HG03571 (cell line): ENCODE measurements around the gene RBSN.
A peak's percentile ranks its signal among the peaks of the same experiment; 100 is the strongest.
"Not testable (repeated sequence)": the region's sequence is repeated elsewhere in the genome, so short reads cannot be mapped to it uniquely, and the experiment has no call there.

Experiments used
- ATAC-seq: cut with Tn5 transposase; IDR thresholded peaks from one replicate; pipeline ENCODE4 v1.9.1; 2021; ENCODE audit not compliant: unreplicated experiment

The RBSN gene

DNA sequence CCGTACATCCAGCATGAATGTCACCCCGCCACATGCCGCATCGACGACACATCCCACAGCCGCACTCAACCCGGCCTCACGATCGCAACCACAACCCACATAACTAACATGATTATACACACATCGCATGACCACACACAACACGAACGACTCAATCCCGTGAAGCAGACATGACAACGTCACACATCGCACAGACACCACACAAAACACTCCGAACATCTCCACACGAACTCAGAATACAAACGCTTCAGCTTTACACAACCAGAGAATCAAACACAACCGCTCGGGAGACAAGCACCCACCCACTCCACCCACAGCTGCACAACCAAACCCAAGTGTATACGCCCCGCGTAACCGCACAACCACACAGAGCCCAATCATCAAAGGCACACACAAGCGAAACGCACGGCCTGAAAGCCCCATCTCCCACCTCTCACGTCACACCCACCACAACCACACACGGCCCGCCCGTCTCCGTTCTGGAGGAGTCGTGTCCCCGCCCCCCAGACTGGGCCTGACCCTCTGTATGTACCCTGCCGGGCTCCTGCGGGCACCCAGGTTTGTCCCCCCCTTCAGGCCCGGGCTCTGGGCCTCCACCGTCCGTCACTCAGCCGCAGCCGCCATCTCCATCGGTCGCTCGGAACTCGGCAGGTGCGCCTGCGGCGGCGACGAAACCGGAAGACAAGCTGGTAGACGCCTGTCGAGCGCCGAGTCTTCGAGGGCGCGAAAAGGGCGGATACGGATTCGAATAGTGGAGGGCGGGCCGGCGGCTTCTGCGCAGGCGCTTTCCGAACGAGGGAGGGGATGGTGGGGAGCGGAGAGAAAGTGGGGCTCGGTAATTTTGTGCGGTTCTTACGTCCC lies at the start of gene RBSN:
RBSN (minus strand) TSS at position 646 of the 861 bp plus-strand sequence. CDS start 3,028 bp downstream, outside the sequence.
- peak; percentile 80 for ATAC-seq

DNA sequence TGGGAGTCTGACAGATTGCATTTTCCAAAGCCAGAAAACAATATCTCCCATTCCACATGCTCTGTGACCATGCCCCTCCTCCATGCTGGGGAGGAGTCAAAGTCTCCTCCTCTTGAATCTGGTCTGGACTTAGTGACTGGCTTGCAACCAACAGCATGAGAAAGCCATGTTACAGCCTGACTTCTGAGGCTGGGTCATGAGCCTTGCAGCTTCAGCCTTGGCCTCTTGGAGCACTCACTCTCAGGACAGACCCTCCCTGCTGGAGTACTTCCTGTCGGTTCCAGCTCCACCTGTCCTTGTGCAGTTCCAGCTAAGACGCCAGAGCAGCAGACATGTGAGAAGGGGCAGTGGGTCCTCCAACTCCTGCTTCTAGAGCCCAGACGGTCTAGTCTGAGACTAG lies 49.7 kb upstream of the RBSN start:
- ATAC-seq = no peak

DNA sequence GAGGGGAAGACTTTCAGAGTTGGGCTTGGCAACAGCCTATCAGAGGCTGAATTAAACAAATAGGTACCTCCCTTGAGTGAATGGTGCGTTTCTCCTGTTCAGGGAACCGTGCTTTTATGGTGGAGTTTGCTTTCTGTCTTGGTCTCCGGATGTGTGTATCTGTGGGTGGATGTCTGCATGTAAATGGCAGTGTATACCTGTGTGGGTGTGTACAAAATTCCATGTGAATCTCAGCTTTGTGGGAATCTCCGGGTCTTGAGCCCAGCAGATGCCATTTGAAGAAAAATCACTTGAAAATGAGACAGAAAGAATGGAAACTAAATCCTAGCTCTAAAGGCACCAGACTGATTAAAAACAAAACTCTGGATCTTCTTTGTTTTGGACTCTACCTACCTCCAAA lies 37.9 kb upstream of the RBSN start:
- not testable (repeated sequence) for ATAC-seq

DNA sequence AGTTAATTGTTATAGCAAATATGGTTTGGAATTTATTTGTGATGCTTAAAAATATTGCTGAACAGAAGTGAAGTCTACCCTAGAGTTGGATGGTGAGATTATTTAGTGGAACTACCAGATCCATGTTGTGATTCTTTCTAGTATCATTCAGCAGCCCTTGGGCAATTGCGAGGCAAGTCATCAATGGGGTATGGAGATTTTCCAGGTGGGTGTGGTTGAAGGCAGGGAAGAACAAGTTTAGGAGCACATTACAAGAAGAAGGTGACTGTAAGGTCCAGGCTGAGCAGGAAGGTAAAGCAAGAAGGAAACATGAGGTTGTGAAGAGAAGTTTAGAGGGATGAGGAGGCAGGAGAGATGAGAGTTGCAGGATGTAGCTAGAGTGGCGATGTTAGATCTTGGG lies 36.0 kb upstream of the RBSN start:
- not testable (repeated sequence) for ATAC-seq

DNA sequence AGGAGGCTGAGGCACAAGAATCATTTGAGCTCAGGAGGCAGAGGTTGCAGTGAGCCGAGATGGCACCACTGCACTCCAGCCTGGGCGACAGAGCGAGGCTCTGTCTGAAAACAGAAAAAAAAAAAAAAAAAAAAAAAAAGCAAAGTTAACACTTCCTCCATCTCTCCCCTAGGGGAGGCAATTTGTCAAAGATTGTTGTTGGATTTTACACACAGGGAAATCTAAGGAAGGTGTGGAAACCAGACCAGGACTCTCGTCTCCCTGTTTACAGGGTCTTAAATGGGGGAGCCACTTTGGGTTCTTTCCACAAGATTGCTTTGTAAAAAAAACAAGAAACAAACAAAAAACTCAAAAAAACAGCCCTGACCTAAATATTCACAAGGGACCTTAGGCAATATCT lies 29.5 kb upstream of the RBSN start:
- ATAC-seq = not testable (repeated sequence)

DNA sequence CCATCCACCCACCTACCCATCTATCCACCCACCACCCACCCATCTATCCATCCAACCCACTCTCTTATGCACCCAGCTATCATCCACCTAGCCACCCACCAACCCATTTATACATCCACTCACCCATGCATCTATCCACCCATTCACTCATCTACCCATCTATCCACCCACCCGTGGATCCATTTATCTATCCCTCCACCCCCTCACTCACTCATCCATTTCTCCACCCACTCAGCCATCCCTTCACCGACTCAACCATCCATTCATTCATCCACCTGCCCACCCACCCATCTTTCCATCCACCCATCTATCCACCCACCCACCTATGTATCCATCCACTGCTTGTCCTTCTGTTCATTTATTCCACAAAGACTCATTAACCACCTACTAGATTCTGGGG lies 28.0 kb upstream of the RBSN start:
- not testable (repeated sequence) for ATAC-seq

DNA sequence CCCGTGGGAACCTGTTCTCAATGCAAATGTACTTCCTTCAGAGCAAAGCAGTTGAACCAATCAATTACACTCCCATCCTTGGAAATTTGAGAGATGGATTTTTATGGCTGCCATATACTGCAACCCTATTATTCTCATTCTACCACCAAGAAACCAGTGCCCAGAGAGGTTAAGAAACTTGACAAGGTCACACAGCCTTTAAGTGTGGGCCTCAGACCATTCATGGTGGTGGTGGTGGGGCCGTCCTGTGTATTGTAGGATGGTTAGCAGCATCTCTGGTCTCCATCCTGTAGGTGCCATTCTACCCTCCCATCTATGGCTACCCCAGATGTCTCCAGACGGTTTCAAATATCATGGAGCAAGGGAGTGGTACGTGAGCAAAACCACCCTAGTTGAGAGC lies 23.4 kb upstream of the RBSN start:
- ATAC-seq = no peak

DNA sequence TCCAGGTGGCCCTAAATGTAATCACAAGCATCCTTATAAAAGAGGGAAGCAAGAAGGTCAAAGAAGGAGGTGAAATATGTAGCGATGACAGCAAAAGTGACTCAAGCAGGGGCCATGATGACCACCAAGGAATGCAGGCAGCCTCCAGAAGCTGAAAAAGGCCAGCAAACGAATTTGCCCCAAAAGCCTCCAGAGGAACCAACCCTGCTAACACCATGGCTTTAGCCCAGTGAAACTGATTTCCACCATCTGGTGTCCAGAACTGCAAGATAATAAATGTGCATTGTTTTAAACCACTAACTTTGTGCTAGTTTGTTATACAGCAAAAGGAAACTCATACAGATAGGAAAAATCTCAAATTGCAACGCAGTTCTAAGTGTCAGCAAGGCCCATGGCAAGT lies 23.0 kb upstream of the RBSN start:
- ATAC-seq = no peak

DNA sequence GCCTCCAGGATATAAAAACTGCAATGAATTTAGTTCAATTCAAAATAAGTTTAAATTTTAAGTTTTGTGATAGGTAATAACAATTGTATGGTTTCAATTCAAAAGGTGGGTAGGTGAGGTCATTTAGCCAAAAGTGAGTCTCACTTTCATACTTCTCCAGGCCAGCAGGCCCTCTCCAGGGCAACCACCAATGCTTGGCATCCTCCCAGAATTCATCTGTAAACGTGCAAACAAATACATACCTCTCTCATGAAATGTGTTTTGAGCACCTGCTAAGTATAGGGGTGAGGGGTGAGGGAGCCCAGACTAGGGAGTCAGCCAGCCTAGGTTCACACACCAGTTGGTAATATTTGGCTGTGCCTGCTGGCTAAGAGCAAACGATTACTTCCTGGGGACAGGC lies 22.0 kb upstream of the RBSN start:
- ATAC-seq = no peak

DNA sequence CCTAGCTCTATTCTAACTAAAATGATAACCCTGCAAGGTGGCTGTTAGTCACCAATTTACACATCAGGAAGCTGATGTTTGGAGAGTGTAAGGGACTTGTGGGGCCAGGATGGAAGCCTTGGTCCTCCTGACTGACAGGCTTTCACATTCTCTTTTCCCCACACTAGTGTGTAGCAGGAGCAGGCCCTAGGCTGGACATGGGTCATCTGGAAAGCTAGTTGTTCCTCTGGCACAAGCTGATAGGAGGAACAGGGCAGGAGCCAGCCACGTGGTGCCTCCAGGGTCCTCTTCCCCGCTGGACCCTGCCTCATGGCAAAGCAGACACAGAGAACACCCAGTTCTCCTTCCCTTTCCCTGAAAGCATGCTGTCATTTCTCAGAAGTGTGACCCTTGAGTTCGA lies 18.1 kb upstream of the RBSN start:
- no peak for ATAC-seq

DNA sequence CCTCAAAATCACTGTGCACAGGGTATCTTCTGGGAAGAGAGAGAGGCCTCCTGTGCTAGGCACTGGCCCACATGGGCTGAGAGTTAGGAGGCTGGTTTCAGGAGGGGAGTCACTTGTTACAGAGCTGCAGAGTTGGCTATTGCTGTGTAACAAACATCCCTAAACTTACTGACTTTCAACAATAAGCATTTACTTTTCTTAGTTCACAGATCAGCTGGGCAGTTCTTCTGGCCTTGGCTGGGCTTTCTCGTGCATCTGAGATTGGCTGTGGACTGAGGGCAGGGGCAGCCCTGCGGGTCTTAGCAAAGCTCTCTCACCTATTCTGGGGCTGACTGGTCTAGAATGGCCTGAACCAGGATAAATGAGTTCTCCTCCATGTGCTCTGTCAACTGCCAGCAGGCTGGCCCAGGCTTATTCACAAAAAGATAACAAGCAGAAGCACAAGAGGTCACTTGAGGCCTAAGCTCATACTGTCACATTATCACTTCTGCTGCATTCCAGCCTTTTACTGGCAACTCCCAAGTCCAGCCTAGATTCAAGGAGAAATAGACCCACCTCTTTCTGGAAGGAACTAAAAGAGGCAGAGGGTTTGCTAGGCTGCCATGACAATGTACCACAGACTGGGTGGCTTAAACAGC lies 17.2 kb upstream of the RBSN start:
- no peak for ATAC-seq

DNA sequence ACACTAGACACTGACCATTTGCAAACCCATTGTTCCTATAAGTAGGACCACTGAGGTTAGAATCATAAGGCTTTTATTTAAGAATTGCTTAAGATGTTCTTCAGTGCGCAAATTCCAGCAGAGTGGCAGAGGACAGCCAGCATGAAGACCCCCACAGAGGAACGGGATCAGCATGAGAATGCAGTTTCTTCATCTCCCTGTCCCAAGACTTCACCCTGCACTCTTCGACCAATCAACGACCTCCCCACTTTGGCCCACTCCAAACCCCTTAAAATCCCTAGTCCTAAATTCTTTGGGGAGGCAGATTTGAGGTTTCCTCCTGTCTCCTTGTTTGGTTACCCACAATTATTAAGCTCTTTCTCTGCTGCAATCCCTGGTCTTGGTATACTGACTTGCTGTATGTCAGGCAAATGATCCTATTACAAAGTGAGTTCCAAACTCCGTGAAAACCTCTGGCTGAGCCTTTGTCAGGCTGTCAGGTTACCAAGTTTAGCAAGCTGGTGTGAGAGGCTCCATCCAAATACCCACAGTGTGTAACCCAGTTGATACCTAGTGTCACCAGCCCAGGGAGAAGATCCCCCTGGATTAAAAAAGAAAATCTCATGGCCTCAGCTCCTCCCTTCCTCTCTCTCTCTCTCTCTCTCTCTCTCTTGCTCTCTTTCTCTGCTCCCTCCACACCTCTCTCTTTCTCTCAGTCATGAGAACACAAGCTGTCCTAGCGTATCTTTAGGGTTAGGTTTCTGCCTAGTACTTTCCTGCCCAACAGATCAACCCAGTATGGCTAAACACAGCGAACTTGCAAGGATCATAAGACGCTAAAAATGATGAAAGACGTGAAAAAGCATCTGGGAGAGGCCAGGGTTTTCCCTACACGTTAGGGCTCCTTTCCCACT lies 15.8 kb upstream of the RBSN start:
- ATAC-seq = no peak

DNA sequence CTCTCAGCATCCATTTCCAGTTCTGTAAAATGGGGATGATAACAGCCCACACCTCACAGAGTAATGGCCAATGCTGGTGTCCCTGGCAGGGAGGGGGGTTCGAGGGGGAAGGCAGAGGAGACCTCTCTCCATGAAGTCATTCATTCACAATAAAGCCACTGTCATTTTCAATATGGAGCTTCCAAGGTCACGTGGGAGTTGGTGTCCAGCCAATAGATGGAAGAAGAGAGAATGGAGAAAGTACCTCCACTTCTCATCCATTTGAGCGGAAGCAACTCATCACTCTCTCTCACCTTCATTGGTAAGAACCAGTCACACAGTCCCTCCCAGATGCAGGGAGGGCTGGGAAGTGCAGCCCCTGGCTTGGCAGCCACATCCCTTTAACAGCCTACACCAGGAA lies 14.9 kb upstream of the RBSN start:
- ATAC-seq = no peak

DNA sequence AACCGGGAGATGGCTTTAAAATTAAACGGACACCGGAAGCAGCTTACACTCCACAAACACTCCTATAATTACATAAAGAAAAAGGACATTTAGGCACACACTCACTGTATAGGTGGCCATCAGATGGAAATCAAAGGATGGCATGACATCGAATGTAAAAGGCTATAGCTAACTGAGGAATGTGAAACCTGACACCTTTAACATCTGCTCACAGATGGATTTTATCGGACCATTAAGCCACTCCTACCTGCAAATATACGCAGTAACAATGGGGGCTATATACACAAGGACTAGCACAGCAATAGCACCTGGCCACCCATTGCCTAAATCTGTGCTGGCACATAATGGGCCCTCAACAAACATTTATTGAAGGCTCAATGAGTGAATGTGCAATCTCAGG lies 14.5 kb upstream of the RBSN start:
- no peak for ATAC-seq

DNA sequence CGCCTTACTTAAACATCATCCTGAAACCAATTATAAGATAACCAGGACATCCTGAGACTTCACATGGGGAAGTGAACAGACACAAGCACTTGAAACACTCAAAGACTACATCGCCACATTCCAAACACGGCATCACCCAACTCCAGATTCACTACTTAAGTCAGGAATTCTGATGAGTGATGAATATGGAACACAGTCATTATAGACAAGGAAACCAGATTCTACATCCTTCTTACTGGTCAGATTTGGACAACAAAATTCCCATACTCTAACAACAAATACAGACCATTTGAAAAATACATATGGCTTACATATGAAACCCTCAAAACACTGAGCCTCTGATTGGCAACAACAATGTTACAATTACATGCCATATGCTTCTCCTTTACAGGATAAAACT lies 13.1 kb upstream of the RBSN start:
- ATAC-seq = no peak

DNA sequence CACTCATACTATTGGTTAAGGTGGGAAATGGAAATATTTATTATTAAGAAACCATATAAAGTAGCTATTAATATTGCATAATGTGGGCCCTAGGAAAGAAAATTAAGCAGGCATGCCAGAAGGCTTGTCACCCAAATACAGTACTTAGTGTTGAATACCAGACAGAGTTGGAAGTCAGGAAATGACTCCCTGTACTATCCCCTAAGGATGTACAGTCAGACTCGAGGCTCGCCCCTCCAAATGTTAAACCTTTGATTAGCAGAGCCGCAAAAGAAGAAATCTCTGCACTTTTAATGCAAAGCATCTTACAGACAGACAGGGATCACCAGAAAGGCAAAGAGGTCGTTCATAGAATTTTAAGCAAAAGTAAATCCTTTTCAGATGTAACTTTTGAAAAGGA lies 11.3 kb upstream of the RBSN start:
- ATAC-seq = no peak

DNA sequence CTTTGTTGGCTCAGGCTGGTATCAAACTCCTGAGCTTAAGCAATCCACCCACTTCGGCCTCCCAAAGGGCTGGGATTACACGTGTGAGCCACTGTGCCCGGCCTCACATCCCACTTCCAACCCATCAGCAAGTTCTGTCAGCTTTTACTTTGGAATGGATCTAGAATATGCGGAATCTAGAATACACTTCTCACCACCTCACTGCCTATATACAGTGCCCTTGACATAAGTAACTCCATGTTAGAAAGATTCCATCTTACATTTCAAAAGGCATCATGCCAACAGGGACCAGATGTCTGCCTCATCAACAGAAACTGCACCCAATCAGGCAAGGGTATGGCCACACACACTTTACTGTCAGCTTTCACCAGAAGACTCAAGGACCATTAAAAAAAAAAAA lies 9.9 kb upstream of the RBSN start:
- no peak for ATAC-seq

DNA sequence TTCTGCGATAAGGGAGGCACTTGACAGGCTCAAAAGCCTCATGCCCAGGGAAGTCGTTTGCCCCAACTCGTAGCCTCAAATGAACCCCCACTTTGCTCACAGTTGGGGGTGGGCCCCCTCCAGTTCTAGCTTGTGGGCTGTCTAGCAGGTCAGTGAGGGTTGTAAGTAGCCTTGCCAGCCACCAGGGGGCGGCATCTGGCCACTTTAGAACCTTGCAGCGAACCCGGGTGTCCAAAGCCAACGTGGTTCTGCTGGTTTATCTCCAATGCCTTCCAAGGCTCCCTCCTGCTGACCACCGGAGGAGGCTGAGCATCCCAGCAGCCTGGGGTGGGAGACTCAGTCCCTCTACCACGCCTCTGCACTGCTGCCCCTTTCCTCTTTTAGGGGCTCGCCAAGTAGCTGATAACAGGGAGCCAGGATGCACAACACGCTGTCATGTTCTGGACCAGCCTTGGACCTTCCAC lies 9.2 kb upstream of the RBSN start:
- peak; percentile 64 for ATAC-seq

DNA sequence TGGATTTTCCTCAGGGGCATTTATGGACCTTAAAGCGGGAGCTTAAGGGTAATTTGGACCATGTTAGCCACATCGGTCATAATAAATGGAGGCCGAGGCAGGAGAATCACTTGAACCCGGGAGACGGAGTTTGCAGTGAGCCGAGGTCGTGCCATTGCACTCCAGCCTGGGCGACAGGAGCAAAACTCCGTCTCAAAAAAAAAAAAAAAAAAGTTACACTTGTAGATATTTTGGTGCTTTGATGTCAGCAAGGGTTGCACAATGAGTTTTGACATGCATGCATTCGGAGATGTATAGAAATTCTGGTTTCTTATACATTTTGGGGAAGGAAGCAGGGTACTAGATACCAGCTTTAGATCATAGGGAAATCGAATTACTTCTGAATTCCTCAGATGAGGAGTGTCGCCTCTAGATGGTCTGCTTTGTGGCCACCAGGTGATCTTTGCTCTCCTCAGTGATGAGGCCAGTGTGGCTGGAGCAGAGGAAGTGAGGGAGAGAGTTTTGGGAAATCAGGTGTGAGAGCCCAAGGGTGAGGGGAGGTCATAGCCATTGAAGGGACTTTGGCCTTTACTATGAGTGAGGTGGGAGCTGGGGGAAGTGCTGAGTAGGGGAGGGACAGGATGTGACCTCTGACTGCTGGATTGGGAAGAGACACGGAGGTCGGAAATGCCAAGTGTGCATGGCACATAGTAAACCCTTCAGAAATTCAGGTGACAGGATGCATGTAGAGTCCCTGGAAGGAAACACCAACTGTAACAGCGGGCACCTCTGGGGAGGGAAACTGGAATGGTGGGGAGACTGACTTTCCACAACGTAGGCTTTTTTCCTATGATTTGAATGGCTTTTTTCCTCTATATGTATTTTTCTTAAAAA lies 8.4 kb upstream of the RBSN start:
- ATAC-seq = no peak

DNA sequence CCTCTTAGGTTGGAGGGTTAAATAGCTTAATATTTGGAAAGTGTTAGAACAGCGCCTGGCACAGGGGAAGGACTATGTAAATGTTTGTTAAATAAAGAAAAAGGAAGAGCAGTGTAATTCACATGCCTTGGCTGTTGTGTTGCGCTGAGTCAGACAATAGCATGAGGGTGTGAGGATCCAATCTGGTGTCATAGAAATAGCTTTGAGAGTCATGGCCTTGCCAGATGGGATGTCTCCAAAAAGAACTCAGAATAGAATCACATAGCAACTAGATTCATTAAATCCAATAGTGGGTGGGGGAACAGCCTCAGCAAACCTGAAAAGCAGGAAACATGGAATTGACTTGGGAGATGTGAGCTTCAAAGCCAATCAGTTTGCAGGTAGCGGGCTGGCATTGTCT lies 3.9 kb upstream of the RBSN start:
- ATAC-seq = no peak

DNA sequence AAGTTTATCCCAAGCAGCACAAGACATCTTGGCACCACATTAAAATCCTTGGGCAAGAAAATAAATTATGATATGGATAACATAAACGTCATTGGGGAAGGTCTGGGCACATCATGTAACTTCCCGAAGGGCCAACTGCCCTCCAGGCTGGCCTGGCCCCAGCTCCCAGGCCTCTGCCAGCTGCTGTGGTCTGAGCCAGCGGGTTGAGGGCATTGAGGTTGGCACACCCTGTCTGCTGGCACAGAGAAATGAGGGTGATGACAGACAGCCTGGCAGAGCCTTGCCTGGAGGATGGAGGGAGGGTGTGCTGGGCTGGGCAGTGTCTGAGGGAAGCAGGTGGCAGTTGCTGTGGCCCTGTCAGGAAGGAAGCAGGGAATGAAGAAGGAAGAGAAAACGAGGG lies 3.3 kb upstream of the RBSN start:
- no peak for ATAC-seq
